Measurements from ENCODE around the gene FCHO2.

DNA sequence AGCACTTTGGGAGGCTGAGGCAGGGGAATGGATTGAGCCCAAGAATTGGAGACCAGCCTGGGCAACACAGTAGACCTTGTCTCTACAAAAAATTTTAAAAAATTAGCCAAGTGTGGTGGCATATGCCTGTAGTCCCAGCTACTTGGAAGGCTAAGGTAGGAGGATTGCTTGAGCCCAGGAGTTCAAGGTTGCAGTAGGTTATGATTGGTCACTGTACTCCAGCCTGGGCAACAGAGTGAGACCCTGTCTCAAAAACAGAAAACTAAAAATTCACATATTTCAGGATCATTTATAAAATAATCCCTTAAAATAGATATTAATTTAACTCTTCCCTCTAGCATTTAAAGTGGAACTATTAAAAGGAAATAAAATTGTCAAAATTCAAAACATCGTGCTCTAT is 3.4 kb downstream of the FCHO2 start:
- TF ChIP-seq POLR2A (IDR thresholded peaks at IDR 0.05) = no peak
- TF ChIP-seq, protein P1, sequence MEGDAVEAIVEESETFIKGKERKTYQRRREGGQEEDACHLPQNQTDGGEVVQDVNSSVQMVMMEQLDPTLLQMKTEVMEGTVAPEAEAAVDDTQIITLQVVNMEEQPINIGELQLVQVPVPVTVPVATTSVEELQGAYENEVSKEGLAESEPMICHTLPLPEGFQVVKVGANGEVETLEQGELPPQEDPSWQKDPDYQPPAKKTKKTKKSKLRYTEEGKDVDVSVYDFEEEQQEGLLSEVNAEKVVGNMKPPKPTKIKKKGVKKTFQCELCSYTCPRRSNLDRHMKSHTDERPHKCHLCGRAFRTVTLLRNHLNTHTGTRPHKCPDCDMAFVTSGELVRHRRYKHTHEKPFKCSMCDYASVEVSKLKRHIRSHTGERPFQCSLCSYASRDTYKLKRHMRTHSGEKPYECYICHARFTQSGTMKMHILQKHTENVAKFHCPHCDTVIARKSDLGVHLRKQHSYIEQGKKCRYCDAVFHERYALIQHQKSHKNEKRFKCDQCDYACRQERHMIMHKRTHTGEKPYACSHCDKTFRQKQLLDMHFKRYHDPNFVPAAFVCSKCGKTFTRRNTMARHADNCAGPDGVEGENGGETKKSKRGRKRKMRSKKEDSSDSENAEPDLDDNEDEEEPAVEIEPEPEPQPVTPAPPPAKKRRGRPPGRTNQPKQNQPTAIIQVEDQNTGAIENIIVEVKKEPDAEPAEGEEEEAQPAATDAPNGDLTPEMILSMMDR (IDR thresholded peaks at IDR 0.05) = no peak

Measured in body of pancreas (tissue), 4 donors.